Right atrium auricular region (tissue), 2 donors: ENCODE measurements around the gene PRKCE. TPM values are rescaled to one million over a fixed set of nuclear protein-coding genes. Genes with fewer than 3 reads are reported as not detected.

ENCODE experiments used
- DNase-seq: peaks from one replicate; pipeline ENCODE4 v3.0.0-alpha.2; 2019; ENCODE audit warnings: low spot score
- H3K27ac ChIP-seq, 2 donors: fragments of 200-600 bp; sonication (generic); 1 replicate in 1 of 2; 2 replicates in 1 of 2; pipeline ENCODE4 v1.5.1; 2016 to 2019
- H3K27me3 ChIP-seq, 2 donors: fragments of 200-600 bp; sonication (generic); one replicate each; pipeline versions ENCODE4 v1.5.1 to v1.6.0; 2017 to 2019
- H3K36me3 ChIP-seq: fragments of 200-600 bp; sonication (generic); one replicate; pipeline ENCODE4 v1.5.1; 2016
- H3K4me1 ChIP-seq, 2 donors: fragments of 200-600 bp; sonication (generic); one replicate each; pipeline versions ENCODE4 v1.5.1 to v1.6.0; 2017 to 2019
- H3K4me3 ChIP-seq, 2 donors: fragments of 200-600 bp; sonication (generic); 1 replicate in 1 of 2; 2 replicates in 1 of 2; pipeline ENCODE4 v1.5.1; 2017 to 2019; ENCODE audit warnings: mild to moderate bottlenecking in 1 of 2, moderate library complexity in 1 of 2
- H3K9me3 ChIP-seq, 2 donors: fragments of 200-600 bp; sonication (generic); one replicate each; pipeline ENCODE4 v1.5.1; 2019
- total RNA-seq, 2 donors: library from RNA; depleted of rRNA; stranded (reverse); fragments of >200 nt; gene quantifications; one replicate each; pipeline ENCODE4 v1.1.0, GENCODE V29; 2016
- TF ChIP-seq, protein P1 (sequence below), 2 donors: fragments of 200-600 bp; sonication (generic); IDR thresholded peaks; one replicate each; pipeline ENCODE4 v1.5.1; 2019; ENCODE audit warnings: antibody characterized with exemption in 2 of 2

Gene PRKCE
- total RNA-seq, 2 donors from 2014 or later: 7.2 to 11.8 TPM

DNA sequence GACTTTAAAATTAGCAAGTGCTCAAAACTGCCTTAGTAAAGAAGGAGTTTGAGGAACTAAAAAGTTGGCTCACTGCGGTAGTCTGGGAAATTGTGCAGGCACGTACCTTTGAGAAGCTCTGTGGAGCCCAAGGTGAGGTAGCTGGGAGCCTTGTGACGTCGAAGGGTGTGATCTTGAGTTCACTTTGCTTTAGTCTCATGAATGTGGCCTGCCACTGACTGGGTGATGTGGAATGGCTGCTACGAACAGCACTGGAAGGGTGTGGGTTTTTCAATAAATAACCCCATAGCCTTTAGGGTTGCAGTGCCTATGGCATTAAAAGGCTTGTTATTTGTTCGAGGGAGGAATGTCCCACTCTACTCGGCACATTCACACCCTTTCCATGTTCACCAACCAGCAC is 312.3 kb downstream of the PRKCE start:
- TF ChIP-seq, protein P1, sequence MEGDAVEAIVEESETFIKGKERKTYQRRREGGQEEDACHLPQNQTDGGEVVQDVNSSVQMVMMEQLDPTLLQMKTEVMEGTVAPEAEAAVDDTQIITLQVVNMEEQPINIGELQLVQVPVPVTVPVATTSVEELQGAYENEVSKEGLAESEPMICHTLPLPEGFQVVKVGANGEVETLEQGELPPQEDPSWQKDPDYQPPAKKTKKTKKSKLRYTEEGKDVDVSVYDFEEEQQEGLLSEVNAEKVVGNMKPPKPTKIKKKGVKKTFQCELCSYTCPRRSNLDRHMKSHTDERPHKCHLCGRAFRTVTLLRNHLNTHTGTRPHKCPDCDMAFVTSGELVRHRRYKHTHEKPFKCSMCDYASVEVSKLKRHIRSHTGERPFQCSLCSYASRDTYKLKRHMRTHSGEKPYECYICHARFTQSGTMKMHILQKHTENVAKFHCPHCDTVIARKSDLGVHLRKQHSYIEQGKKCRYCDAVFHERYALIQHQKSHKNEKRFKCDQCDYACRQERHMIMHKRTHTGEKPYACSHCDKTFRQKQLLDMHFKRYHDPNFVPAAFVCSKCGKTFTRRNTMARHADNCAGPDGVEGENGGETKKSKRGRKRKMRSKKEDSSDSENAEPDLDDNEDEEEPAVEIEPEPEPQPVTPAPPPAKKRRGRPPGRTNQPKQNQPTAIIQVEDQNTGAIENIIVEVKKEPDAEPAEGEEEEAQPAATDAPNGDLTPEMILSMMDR (IDR thresholded peaks at IDR 0.05): no peak
- no peaks in the 10 kb centered on the region for H3K27me3 ChIP-seq
- no peaks in the 10 kb centered on the region for H3K36me3 ChIP-seq
- peaks cover 0 to 44% of the 10 kb centered on the region in 2 donors for H3K4me1 ChIP-seq
- no peaks in the 10 kb centered on the region for H3K9me3 ChIP-seq
- peak; percentile 38 for DNase-seq
- peak overlapping the region in 1 of 2 donors; percentile 44 for H3K27ac ChIP-seq
- H3K4me3 ChIP-seq: no peak overlapping the region

DNA sequence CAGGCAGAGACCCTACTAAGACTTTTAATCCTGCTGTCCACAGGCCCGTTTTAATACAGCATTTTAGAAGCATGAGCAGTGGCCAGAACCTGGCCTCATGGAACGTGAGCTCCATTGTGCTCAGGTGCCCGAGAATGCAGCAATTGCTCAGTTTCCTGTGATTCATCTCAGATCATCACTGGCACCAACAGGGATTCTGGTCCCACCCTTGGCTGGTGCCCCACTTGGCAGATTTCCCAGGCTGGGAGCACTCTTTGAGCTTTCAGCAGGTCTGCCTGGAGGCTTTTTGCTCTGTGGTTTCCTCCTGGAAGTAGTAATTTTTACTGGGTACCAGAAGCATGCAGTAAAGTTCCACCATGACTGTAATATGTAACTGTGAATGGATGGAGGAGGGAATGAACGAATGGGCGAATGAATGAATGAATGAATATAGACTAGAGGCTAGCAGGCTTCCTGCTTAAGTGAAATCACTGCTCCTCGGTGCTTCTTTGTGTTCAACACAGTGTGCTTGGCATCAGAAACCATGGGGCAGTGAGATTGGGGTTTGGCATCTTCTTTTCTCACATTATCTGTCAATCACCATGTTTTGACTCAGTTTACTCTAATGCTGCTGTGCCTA is 312.9 kb downstream of the PRKCE start:
- DNase-seq: peak; percentile 71
- H3K4me1 ChIP-seq: peaks cover 0 to 44% of the 10 kb centered on the region in 2 donors

GRCh38 chr2:45964906-45965305 is 313.4 kb downstream of the PRKCE start:
- H3K4me3 ChIP-seq: no peak overlapping the region
- H3K36me3 ChIP-seq: no peaks in the 10 kb centered on the region
- H3K9me3 ChIP-seq: no peaks in the 10 kb centered on the region
- TF ChIP-seq, protein P1 (IDR thresholded peaks at IDR 0.05): no peak
- peak overlapping the region in 1 of 2 donors; percentile 44 for H3K27ac ChIP-seq
- no peak for DNase-seq
- H3K4me1 ChIP-seq: peaks cover 0 to 44% of the 10 kb centered on the region in 2 donors
- no peaks in the 10 kb centered on the region for H3K27me3 ChIP-seq

More for the DNA sequence above, 312.9 kb downstream of the PRKCE start:
- TF ChIP-seq, protein P1 (IDR thresholded peaks at IDR 0.05): no peak
- H3K9me3 ChIP-seq: no peaks in the 10 kb centered on the region
- no peak overlapping the region for H3K4me3 ChIP-seq
- no peaks in the 10 kb centered on the region for H3K27me3 ChIP-seq
- H3K36me3 ChIP-seq: no peaks in the 10 kb centered on the region
- H3K27ac ChIP-seq: peak overlapping the region in 1 of 2 donors; percentile 44

DNA sequence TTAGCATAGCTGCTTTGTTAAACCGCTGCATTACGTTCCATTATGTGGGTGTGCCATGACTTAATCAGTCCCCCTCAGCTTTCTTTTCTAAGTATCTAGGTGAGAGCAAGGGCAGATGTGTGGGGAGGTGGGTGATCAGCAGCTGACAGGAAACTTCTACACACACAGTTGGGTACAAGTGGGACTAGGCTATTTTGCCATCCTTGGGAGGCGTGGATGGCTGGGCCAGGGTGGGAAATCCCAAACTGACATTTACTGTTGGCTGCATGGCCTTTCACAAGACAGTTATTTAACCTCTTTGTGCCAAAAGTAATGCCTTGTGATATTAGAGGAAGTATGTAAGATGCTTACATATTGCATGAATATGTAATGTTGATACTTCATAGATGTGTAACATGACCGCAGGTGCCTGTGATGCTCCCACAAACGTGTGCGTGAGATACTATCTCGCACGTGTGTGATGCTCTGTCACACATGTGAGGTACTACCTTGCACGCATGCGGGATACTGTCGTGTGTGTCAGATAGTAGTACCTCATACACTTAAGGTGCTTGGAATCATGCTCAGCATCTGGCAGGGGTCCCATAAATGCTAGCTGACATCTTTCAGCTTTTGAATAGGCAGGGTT is 314.5 kb downstream of the PRKCE start:
- H3K27ac ChIP-seq: no peak overlapping the region
- no peaks in the 10 kb centered on the region for H3K9me3 ChIP-seq
- no peaks in the 10 kb centered on the region for H3K36me3 ChIP-seq
- TF ChIP-seq, protein P1 (IDR thresholded peaks at IDR 0.05): no peak
- DNase-seq: peak; percentile 53
- H3K4me1 ChIP-seq: peaks cover 0 to 41% of the 10 kb centered on the region in 2 donors
- H3K27me3 ChIP-seq: no peaks in the 10 kb centered on the region
- no peak overlapping the region for H3K4me3 ChIP-seq

GRCh38 chr2:45968946-45969584 is 317.6 kb downstream of the PRKCE start:
- Histone ChIP-seq H3K36me3 (no peaks in the 10 kb centered on the region), H3K27me3 (no peaks in the 10 kb centered on the region), H3K27ac (no peak overlapping the region), H3K4me1 (peaks cover 0 to 10% of the 10 kb centered on the region in 2 donors), H3K9me3 (no peaks in the 10 kb centered on the region), H3K4me3 (no peak overlapping the region)
- no peak for DNase-seq
- TF ChIP-seq, protein P1 (IDR thresholded peaks at IDR 0.05): no peak
